Activated naive CD4-positive, alpha-beta T cell (primary cell): Measurements from ENCODE around the gene AAGAB.
"Not testable (repeated sequence)": the region's sequence is repeated elsewhere in the genome, so short reads cannot be mapped to it uniquely, and the experiment has no call there.

Source experiments
- DNase-seq, 4 experiments: peaks; one replicate each; lab custom pipeline; 2025; lab: John Stamatoyannopoulos, UW

Gene AAGAB

GRCh38 chr15:67253549-67254237 is 768 bp downstream of the AAGAB start:
- no peak for DNase-seq

- DNase-seq: no peak
These were observed 1.4 kb downstream of the AAGAB start for GRCh38 chr15:67253101-67253500.

GRCh38 chr15:67251318-67251717 is 3.1 kb downstream of the AAGAB start:
- DNase-seq: no peak

- no peak for DNase-seq
These were observed 4.6 kb downstream of the AAGAB start for GRCh38 chr15:67249830-67250229.

- DNase-seq: no peak
These were observed 6.4 kb downstream of the AAGAB start for GRCh38 chr15:67248011-67248505.

- DNase-seq: not testable (repeated sequence)
These were observed 7.9 kb downstream of the AAGAB start for GRCh38 chr15:67246606-67247005.

GRCh38 chr15:67244971-67245478 is 9.4 kb downstream of the AAGAB start:
- no peak for DNase-seq

GRCh38 chr15:67242708-67243111 is 11.8 kb downstream of the AAGAB start:
- no peak for DNase-seq

- DNase-seq: no peak
These were observed 13.2 kb downstream of the AAGAB start for GRCh38 chr15:67241132-67241855.

GRCh38 chr15:67240235-67241131 is 14.0 kb downstream of the AAGAB start:
- DNase-seq: no peak

GRCh38 chr15:67232591-67232990 is 21.9 kb downstream of the AAGAB start:
- no peak for DNase-seq

- no peak for DNase-seq
These were observed 24.0 kb downstream of the AAGAB start for GRCh38 chr15:67230504-67230903.

GRCh38 chr15:67228286-67228685 is 26.2 kb downstream of the AAGAB start:
- no peak for DNase-seq

GRCh38 chr15:67227846-67228245 is 26.6 kb downstream of the AAGAB start:
- no peak for DNase-seq

- DNase-seq: no peak
These were observed 27.0 kb downstream of the AAGAB start for GRCh38 chr15:67227431-67227830.

- no peak for DNase-seq
These were observed 29.1 kb downstream of the AAGAB start for GRCh38 chr15:67225336-67225735.

GRCh38 chr15:67224889-67225288 is 29.6 kb downstream of the AAGAB start:
- DNase-seq: no peak

GRCh38 chr15:67219288-67219687 is 35.2 kb downstream of the AAGAB start:
- no peak for DNase-seq

- no peak for DNase-seq
These were observed 36.0 kb downstream of the AAGAB start for GRCh38 chr15:67218428-67218827.

GRCh38 chr15:67216859-67217258 is 37.6 kb downstream of the AAGAB start:
- DNase-seq: no peak

- DNase-seq: no peak
These were observed 39.4 kb downstream of the AAGAB start for GRCh38 chr15:67215102-67215501.

- DNase-seq: no peak
These were observed 41.6 kb downstream of the AAGAB start for GRCh38 chr15:67212684-67213367.
